ENCODE results near the gene ACVR1C.
A peak's percentile ranks its signal among the peaks of the same experiment; 100 is the strongest.

ACVR1C gene

GRCh38 chr2:157628477-157629415 lies at the start of gene ACVR1C:
ACVR1C (minus strand) TSS chr2:157628864; CDS start chr2:157628644, 220 bp downstream.
- DNase-seq = peak; percentile 70

GRCh38 chr2:157677941-157678340 lies 49.3 kb upstream of the ACVR1C start:
- DNase-seq = no peak

- DNase-seq = no peak
These were observed 43.5 kb upstream of the ACVR1C start for GRCh38 chr2:157672129-157672528.

- no peak for DNase-seq
These were observed 33.7 kb upstream of the ACVR1C start for GRCh38 chr2:157662401-157662800.

GRCh38 chr2:157661776-157662175 lies 33.1 kb upstream of the ACVR1C start:
- no peak for DNase-seq

GRCh38 chr2:157657858-157658257 lies 29.2 kb upstream of the ACVR1C start:
- DNase-seq = no peak

- no peak for DNase-seq
These were observed 28.4 kb upstream of the ACVR1C start for GRCh38 chr2:157657101-157657500.

GRCh38 chr2:157644776-157645175 lies 16.1 kb upstream of the ACVR1C start:
- DNase-seq = no peak

- no peak for DNase-seq
These were observed 3.2 kb upstream of the ACVR1C start for GRCh38 chr2:157631861-157632260.

- DNase-seq = peak; percentile 17
These were observed 829 bp downstream of the ACVR1C start for GRCh38 chr2:157627594-157628476.

- no peak for DNase-seq
These were observed 3.4 kb downstream of the ACVR1C start for GRCh38 chr2:157625296-157625695.

GRCh38 chr2:157620956-157621355 lies 7.7 kb downstream of the ACVR1C start:
- no peak for DNase-seq

- no peak for DNase-seq
These were observed 16.9 kb downstream of the ACVR1C start for GRCh38 chr2:157611726-157612125.

- no peak for DNase-seq
These were observed 17.6 kb downstream of the ACVR1C start for GRCh38 chr2:157611110-157611509.

- no peak for DNase-seq
These were observed 22.1 kb downstream of the ACVR1C start for GRCh38 chr2:157606534-157606933.

GRCh38 chr2:157603198-157603597 lies 25.5 kb downstream of the ACVR1C start:
- DNase-seq = no peak

GRCh38 chr2:157601807-157602206 lies 26.9 kb downstream of the ACVR1C start:
- no peak for DNase-seq

- peak; percentile 50 for DNase-seq
These were observed 31.5 kb downstream of the ACVR1C start for GRCh38 chr2:157596992-157597681.

- DNase-seq = no peak
These were observed 35.3 kb downstream of the ACVR1C start for GRCh38 chr2:157593411-157593810.

GRCh38 chr2:157592948-157593347 lies 35.7 kb downstream of the ACVR1C start:
- no peak for DNase-seq

GRCh38 chr2:157592374-157592773 lies 36.3 kb downstream of the ACVR1C start:
- DNase-seq = no peak

- no peak for DNase-seq
These were observed 41.1 kb downstream of the ACVR1C start for GRCh38 chr2:157587576-157587975.

- no peak for DNase-seq
These were observed 54.5 kb downstream of the ACVR1C start for GRCh38 chr2:157574165-157574564.

All from CD4-positive, alpha-beta T cell treated with Interleukin-15 for 1 hour (primary cell).